ENCODE results near the gene CEACAM7.

The CEACAM7 gene

DNA sequence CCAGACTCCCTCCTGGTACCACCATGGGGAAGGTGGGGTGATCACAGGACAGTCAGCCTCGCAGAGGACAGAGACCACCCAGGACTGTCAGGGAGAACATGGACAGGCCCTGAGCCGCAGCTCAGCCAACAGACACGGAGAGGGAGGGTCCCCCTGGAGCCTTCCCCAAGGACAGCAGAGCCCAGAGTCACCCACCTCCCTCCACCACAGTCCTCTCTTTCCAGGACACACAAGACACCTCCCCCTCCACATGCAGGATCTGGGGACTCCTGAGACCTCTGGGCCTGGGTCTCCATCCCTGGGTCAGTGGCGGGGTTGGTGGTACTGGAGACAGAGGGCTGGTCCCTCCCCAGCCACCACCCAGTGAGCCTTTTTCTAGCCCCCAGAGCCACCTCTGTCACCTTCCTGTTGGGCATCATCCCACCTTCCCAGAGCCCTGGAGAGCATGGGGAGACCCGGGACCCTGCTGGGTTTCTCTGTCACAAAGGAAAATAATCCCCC is 19.9 kb upstream of the CEACAM7 start:
- no peak overlapping the region for H3K4me3 ChIP-seq (ENCODE audit: low read depth, low read length)
- no peak for DNase-seq (ENCODE audit: low read depth)
- TF ChIP-seq, protein P1, sequence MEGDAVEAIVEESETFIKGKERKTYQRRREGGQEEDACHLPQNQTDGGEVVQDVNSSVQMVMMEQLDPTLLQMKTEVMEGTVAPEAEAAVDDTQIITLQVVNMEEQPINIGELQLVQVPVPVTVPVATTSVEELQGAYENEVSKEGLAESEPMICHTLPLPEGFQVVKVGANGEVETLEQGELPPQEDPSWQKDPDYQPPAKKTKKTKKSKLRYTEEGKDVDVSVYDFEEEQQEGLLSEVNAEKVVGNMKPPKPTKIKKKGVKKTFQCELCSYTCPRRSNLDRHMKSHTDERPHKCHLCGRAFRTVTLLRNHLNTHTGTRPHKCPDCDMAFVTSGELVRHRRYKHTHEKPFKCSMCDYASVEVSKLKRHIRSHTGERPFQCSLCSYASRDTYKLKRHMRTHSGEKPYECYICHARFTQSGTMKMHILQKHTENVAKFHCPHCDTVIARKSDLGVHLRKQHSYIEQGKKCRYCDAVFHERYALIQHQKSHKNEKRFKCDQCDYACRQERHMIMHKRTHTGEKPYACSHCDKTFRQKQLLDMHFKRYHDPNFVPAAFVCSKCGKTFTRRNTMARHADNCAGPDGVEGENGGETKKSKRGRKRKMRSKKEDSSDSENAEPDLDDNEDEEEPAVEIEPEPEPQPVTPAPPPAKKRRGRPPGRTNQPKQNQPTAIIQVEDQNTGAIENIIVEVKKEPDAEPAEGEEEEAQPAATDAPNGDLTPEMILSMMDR (IDR thresholded peaks at IDR 0.05; ENCODE audit: low read depth, low read length) = no peak
- TF ChIP-seq POLR2A (IDR thresholded peaks at IDR 0.05; ENCODE audit: extremely low read depth, insufficient read length) (no peak), MYC (IDR thresholded peaks at IDR 0.05; ENCODE audit: low read depth, low read length) (no peak)
- TF ChIP-seq, protein P2, sequence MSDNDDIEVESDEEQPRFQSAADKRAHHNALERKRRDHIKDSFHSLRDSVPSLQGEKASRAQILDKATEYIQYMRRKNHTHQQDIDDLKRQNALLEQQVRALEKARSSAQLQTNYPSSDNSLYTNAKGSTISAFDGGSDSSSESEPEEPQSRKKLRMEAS (IDR thresholded peaks at IDR 0.05; ENCODE audit: low read depth, low read length) = no peak

DNA sequence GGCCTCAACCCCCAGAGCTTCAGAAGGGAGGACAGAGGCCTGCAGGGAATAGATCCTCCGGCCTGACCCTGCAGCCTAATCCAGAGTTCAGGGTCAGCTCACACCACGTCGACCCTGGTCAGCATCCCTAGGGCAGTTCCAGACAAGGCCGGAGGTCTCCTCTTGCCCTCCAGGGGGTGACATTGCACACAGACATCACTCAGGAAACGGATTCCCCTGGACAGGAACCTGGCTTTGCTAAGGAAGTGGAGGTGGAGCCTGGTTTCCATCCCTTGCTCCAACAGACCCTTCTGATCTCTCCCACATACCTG is 19.4 kb upstream of the CEACAM7 start:
- no peak for TF ChIP-seq POLR2A (IDR thresholded peaks at IDR 0.05; ENCODE audit: extremely low read depth, insufficient read length)
- TF ChIP-seq, protein P1 (IDR thresholded peaks at IDR 0.05; ENCODE audit: low read depth, low read length) = peak; percentile 27
- no peak for DNase-seq (ENCODE audit: low read depth)
- H3K4me3 ChIP-seq (ENCODE audit: low read depth, low read length) = no peak overlapping the region

DNA sequence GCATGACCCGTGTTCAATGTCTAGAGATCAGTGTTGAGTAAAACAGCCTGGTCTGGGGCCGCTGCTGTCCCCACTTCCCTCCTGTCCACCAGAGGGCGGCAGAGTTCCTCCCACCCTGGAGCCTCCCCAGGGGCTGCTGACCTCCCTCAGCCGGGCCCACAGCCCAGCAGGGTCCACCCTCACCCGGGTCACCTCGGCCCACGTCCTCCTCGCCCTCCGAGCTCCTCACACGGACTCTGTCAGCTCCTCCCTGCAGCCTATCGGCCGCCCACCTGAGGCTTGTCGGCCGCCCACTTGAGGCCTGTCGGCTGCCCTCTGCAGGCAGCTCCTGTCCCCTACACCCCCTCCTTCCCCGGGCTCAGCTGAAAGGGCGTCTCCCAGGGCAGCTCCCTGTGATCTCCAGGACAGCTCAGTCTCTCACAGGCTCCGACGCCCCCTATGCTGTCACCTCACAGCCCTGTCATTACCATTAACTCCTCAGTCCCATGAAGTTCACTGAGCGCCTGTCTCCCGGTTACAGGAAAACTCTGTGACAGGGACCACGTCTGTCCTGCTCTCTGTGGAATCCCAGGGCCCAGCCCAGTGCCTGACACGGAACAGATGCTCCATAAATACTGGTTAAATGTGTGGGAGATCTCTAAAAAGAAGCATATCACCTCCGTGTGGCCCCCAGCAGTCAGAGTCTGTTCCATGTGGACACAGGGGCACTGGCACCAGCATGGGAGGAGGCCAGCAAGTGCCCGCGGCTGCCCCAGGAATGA is 18.9 kb upstream of the CEACAM7 start:
- TF ChIP-seq MYC (IDR thresholded peaks at IDR 0.05; ENCODE audit: low read depth, low read length) = no peak
- TF ChIP-seq, protein P2 (IDR thresholded peaks at IDR 0.05; ENCODE audit: low read depth, low read length) = 0 out of 2 replicates have a peak, but pooled peaks have one; percentile 6
- TF ChIP-seq, protein P1 (IDR thresholded peaks at IDR 0.05; ENCODE audit: low read depth, low read length) = peak; percentile 50
- peak; percentile 61 for DNase-seq (ENCODE audit: low read depth)
- H3K4me3 ChIP-seq (ENCODE audit: low read depth, low read length) = no peak overlapping the region

- TF ChIP-seq POLR2A (IDR thresholded peaks at IDR 0.05; ENCODE audit: extremely low read depth, insufficient read length) = no peak
- TF ChIP-seq MYC (IDR thresholded peaks at IDR 0.05; ENCODE audit: low read depth, low read length) = no peak
- TF ChIP-seq, protein P2 (IDR thresholded peaks at IDR 0.05; ENCODE audit: low read depth, low read length) = no peak
- TF ChIP-seq, protein P1 (IDR thresholded peaks at IDR 0.05; ENCODE audit: low read depth, low read length) = no peak
- DNase-seq (ENCODE audit: low read depth) = peak; percentile 36
- no peak overlapping the region for H3K4me3 ChIP-seq (ENCODE audit: low read depth, low read length)
Observed at GRCh38 chr19:41705393-41706174, 17.5 kb upstream of the CEACAM7 start.

- TF ChIP-seq, protein P1 (IDR thresholded peaks at IDR 0.05; ENCODE audit: low read depth, low read length) = no peak
- TF ChIP-seq POLR2A (IDR thresholded peaks at IDR 0.05; ENCODE audit: extremely low read depth, insufficient read length) (no peak), MYC (IDR thresholded peaks at IDR 0.05; ENCODE audit: low read depth, low read length) (no peak)
- TF ChIP-seq, protein P2 (IDR thresholded peaks at IDR 0.05; ENCODE audit: low read depth, low read length) = no peak
- H3K4me3 ChIP-seq (ENCODE audit: low read depth, low read length) = no peak overlapping the region
- no peak for DNase-seq (ENCODE audit: low read depth)
Observed at GRCh38 chr19:41703602-41704293, 15.7 kb upstream of the CEACAM7 start.

All from NB4 (cell line).